Measurements from ENCODE around the gene CSPG4.
"Not testable (repeated sequence)": the region's sequence is repeated elsewhere in the genome, so short reads cannot be mapped to it uniquely, and the experiment has no call there.

CSPG4 gene

GRCh38 chr15:75739791-75740190 is 27.1 kb upstream of the CSPG4 start:
- Histone ChIP-seq H3K9ac (ENCODE audit: low read length in 5 of 5) (no peak overlapping the region), H3K27ac (ENCODE audit: low read depth, low read length) (no peak overlapping the region), H3K9me3 (ENCODE audit: control insufficient read depth in 5 of 5, low read length in 5 of 5) (no peaks in the 10 kb centered on the region), H3K36me3 (ENCODE audit: control insufficient read depth in 5 of 5, insufficient read depth in 5 of 5, low read length in 5 of 5) (no peaks in the 10 kb centered on the region), H3K4me3 (ENCODE audit: low read depth in 1 of 5, low read length in 5 of 5) (no peak overlapping the region), H3K27me3 (ENCODE audit: control insufficient read depth in 5 of 5, insufficient read depth in 4 of 5, low read length in 5 of 5) (no peaks in the 10 kb centered on the region), H3K4me1 (ENCODE audit: control insufficient read depth in 5 of 5, insufficient read depth in 5 of 5, low read length in 5 of 5) (peaks cover 0 to 30% (median 26%) of the 10 kb centered on the region in 5 donors)

- Histone ChIP-seq H3K4me1 (ENCODE audit: control insufficient read depth in 5 of 5, insufficient read depth in 5 of 5, low read length in 5 of 5) (peaks cover 0 to 32% (median 29%) of the 10 kb centered on the region in 5 donors), H3K4me3 (ENCODE audit: low read depth in 1 of 5, low read length in 5 of 5) (peak overlapping the region; percentile 48 to 81 (median 71)), H3K27me3 (ENCODE audit: control insufficient read depth in 5 of 5, insufficient read depth in 4 of 5, low read length in 5 of 5) (no peaks in the 10 kb centered on the region), H3K27ac (ENCODE audit: low read depth, low read length) (no peak overlapping the region), H3K36me3 (ENCODE audit: control insufficient read depth in 5 of 5, insufficient read depth in 5 of 5, low read length in 5 of 5) (no peaks in the 10 kb centered on the region), H3K9me3 (ENCODE audit: control insufficient read depth in 5 of 5, low read length in 5 of 5) (no peaks in the 10 kb centered on the region), H3K9ac (ENCODE audit: low read length in 5 of 5) (peak overlapping the region in 2 of 5 donors; percentile 76 to 79)
These were observed 26.1 kb upstream of the CSPG4 start for GRCh38 chr15:75738647-75739325.

GRCh38 chr15:75738014-75738646 is 25.5 kb upstream of the CSPG4 start:
- Histone ChIP-seq H3K4me3 (ENCODE audit: low read depth in 1 of 5, low read length in 5 of 5) (peak overlapping the region; percentile 40 to 81 (median 71)), H3K9ac (ENCODE audit: low read length in 5 of 5) (peak overlapping the region in 4 of 5 donors; percentile 57 to 79 (median 68)), H3K27ac (ENCODE audit: low read depth, low read length) (no peak overlapping the region), H3K27me3 (ENCODE audit: control insufficient read depth in 5 of 5, insufficient read depth in 4 of 5, low read length in 5 of 5) (no peaks in the 10 kb centered on the region), H3K36me3 (ENCODE audit: control insufficient read depth in 5 of 5, insufficient read depth in 5 of 5, low read length in 5 of 5) (no peaks in the 10 kb centered on the region), H3K9me3 (ENCODE audit: control insufficient read depth in 5 of 5, low read length in 5 of 5) (no peaks in the 10 kb centered on the region), H3K4me1 (ENCODE audit: control insufficient read depth in 5 of 5, insufficient read depth in 5 of 5, low read length in 5 of 5) (peaks cover 0 to 33% (median 29%) of the 10 kb centered on the region in 5 donors)

- not testable (repeated sequence) for H3K9me3 ChIP-seq (ENCODE audit: control insufficient read depth in 5 of 5, low read length in 5 of 5); H3K9ac ChIP-seq (ENCODE audit: low read length in 5 of 5); H3K27ac ChIP-seq (ENCODE audit: low read depth, low read length)
These were observed 24.7 kb upstream of the CSPG4 start for GRCh38 chr15:75737116-75738013.

DNA sequence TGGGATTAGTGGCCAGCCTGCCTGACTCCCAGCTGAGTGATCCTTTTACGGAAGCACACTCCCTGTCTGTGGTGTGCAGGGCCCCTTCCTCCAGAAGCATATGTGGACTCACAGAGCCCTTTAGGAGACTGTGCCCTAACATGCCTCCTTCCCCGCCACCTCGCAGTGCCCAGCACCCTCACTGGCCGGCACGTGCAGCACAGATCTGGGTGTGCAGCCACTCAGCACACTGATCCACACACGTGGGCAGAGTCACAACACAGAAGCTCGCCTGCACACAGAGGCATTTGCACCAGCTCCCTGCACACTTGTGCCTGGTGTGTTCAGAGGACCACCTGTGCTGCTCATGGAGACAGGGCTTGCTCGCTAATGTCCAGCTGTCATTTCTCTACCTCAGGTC is 23.6 kb upstream of the CSPG4 start:
- Histone ChIP-seq H3K27me3 (ENCODE audit: control insufficient read depth in 5 of 5, insufficient read depth in 4 of 5, low read length in 5 of 5) (no peaks in the 10 kb centered on the region), H3K27ac (ENCODE audit: low read depth, low read length) (no peak overlapping the region), H3K9ac (ENCODE audit: low read length in 5 of 5) (no peak overlapping the region), H3K36me3 (ENCODE audit: control insufficient read depth in 5 of 5, insufficient read depth in 5 of 5, low read length in 5 of 5) (no peaks in the 10 kb centered on the region), H3K9me3 (ENCODE audit: control insufficient read depth in 5 of 5, low read length in 5 of 5) (no peaks in the 10 kb centered on the region), H3K4me3 (ENCODE audit: low read depth in 1 of 5, low read length in 5 of 5) (no peak overlapping the region), H3K4me1 (ENCODE audit: control insufficient read depth in 5 of 5, insufficient read depth in 5 of 5, low read length in 5 of 5) (peaks cover 0 to 43% (median 34%) of the 10 kb centered on the region in 5 donors)

More at GRCh38 chr15:75737116-75738013, 24.7 kb upstream of the CSPG4 start:
- Histone ChIP-seq H3K4me3 (ENCODE audit: low read depth in 1 of 5, low read length in 5 of 5) (peak overlapping the region; percentile 40 to 81 (median 71)), H3K4me1 (ENCODE audit: control insufficient read depth in 5 of 5, insufficient read depth in 5 of 5, low read length in 5 of 5) (peaks cover 0 to 35% (median 29%) of the 10 kb centered on the region in 5 donors)
- not testable (repeated sequence) for H3K36me3 ChIP-seq (ENCODE audit: control insufficient read depth in 5 of 5, insufficient read depth in 5 of 5, low read length in 5 of 5); H3K27me3 ChIP-seq (ENCODE audit: control insufficient read depth in 5 of 5, insufficient read depth in 4 of 5, low read length in 5 of 5)

GRCh38 chr15:75734861-75735760 is 22.5 kb upstream of the CSPG4 start:
- H3K9me3 ChIP-seq (ENCODE audit: control insufficient read depth in 5 of 5, low read length in 5 of 5); H3K4me3 ChIP-seq (ENCODE audit: low read depth in 1 of 5, low read length in 5 of 5); H3K9ac ChIP-seq (ENCODE audit: low read length in 5 of 5); H3K36me3 ChIP-seq (ENCODE audit: control insufficient read depth in 5 of 5, insufficient read depth in 5 of 5, low read length in 5 of 5); H3K27ac ChIP-seq (ENCODE audit: low read depth, low read length); H3K27me3 ChIP-seq (ENCODE audit: control insufficient read depth in 5 of 5, insufficient read depth in 4 of 5, low read length in 5 of 5): not testable (repeated sequence)
- H3K4me1 ChIP-seq (ENCODE audit: control insufficient read depth in 5 of 5, insufficient read depth in 5 of 5, low read length in 5 of 5): peaks cover 0 to 43% (median 37%) of the 10 kb centered on the region in 5 donors

- H3K27ac ChIP-seq (ENCODE audit: low read depth, low read length): no peak overlapping the region
- H3K4me1 ChIP-seq (ENCODE audit: control insufficient read depth in 5 of 5, insufficient read depth in 5 of 5, low read length in 5 of 5): peaks cover 0 to 41% (median 34%) of the 10 kb centered on the region in 5 donors
- H3K9me3 ChIP-seq (ENCODE audit: control insufficient read depth in 5 of 5, low read length in 5 of 5): no peaks in the 10 kb centered on the region
- H3K9ac ChIP-seq (ENCODE audit: low read length in 5 of 5): no peak overlapping the region
- no peak overlapping the region for H3K4me3 ChIP-seq (ENCODE audit: low read depth in 1 of 5, low read length in 5 of 5)
- H3K36me3 ChIP-seq (ENCODE audit: control insufficient read depth in 5 of 5, insufficient read depth in 5 of 5, low read length in 5 of 5): no peaks in the 10 kb centered on the region
- H3K27me3 ChIP-seq (ENCODE audit: control insufficient read depth in 5 of 5, insufficient read depth in 4 of 5, low read length in 5 of 5): no peaks in the 10 kb centered on the region
These were observed 21.4 kb upstream of the CSPG4 start for GRCh38 chr15:75733761-75734651.

DNA sequence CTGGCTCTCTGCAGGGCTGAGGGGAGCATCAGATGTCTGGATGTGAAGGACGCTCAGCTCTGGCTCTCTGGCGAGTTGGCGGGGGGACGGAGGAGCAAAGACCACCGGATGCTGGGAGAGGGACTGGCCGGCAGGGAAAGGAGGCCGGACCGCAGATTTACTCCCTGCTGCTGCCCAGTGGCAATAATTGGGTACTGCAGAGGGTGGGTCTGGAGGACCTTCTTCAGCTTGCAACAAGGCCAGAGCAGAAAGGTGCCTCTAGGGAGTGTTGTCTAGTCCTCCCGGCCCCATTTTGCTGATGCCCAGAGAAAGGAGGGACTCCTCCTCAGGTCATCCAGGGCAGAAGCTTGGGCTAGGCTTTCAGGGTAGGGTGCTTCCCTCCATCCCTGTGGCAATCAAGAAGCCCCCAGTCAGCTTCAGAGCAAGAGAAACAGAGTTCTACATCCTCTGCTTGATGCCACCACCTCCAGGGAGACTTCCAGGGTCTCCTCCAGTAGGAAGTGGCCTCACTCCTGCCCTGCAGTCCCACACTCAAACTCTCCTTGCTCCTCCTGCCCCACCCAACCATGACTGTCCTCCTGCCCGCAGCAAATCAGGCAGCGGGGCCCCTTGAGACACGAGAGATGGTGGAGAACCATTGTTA is 20.3 kb upstream of the CSPG4 start:
- Histone ChIP-seq H3K9me3 (ENCODE audit: control insufficient read depth in 5 of 5, low read length in 5 of 5) (no peaks in the 10 kb centered on the region), H3K27me3 (ENCODE audit: control insufficient read depth in 5 of 5, insufficient read depth in 4 of 5, low read length in 5 of 5) (no peaks in the 10 kb centered on the region), H3K27ac (ENCODE audit: low read depth, low read length) (no peak overlapping the region), H3K4me1 (ENCODE audit: control insufficient read depth in 5 of 5, insufficient read depth in 5 of 5, low read length in 5 of 5) (peaks cover 0 to 32% (median 25%) of the 10 kb centered on the region in 5 donors), H3K36me3 (ENCODE audit: control insufficient read depth in 5 of 5, insufficient read depth in 5 of 5, low read length in 5 of 5) (no peaks in the 10 kb centered on the region), H3K4me3 (ENCODE audit: low read depth in 1 of 5, low read length in 5 of 5) (no peak overlapping the region), H3K9ac (ENCODE audit: low read length in 5 of 5) (no peak overlapping the region)
